Dermis microvascular lymphatic vessel endothelial cell (primary cell): ENCODE data around the gene TOB2. TPM values are rescaled to one million over a fixed set of nuclear protein-coding genes. Genes with fewer than 3 reads are reported as not detected.

Experiments
- DNase-seq, 2 donors: peaks; one replicate each; pipeline versions ENCODE4 v3.0.0 to v3.0.0-alpha.2; 2010; ENCODE audit warnings: low read depth in 2 of 2
- total RNA-seq: library from RNA; depleted of rRNA; stranded (reverse); fragments of >200 nt; gene quantifications from 2 replicates; pipeline ENCODE4 v1.2.1, GENCODE V29; 2014

The TOB2 gene
- total RNA-seq, 1 donor from 2014 or later, result 11.3 TPM

- no peak for DNase-seq
Observed at GRCh38 chr22:41394012-41394356, 52.6 kb downstream of the TOB2 start.

- DNase-seq, result no peak
Observed at GRCh38 chr22:41387341-41387740, 59.3 kb downstream of the TOB2 start.

DNA sequence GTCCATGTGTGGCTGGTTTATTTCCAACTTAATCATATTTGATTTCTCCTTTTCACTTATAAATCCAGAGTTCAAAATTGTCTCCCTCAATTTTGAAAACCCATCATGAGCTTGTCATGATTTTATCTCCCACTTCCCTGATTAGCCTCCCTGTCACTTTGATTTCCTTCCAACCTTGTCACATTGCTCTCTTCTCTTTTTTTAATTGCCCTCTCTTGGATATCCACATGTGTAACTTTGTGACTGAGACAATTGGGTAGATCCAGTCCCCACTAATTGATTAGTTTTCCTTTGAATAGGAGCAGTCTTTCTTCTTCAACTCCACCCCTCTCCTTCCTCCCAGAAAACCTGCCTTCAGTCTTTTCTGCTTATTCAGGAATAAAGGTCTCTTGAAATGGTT lies 62.5 kb downstream of the TOB2 start:
- no peak for DNase-seq

Other genes with a start within 250 kb of the TOB2 start
- gene L3MBTL2, start 241.5 kb downstream of the TOB2 start, total RNA-seq, result 19.6 and 24.3 TPM in 2 replicates
- gene CHADL, start 205.9 kb downstream of the TOB2 start, total RNA-seq, result 0.64 and 1.3 TPM in 2 replicates
- gene RANGAP1, start 160.6 kb downstream of the TOB2 start, total RNA-seq, result 65.1 and 72.2 TPM in 2 replicates
- gene ZC3H7B, start 145.3 kb downstream of the TOB2 start, total RNA-seq, result 37.5 and 57.9 TPM in 2 replicates
- 3.0 and 4.2 TPM in 2 replicates for gene TEF, start 64.9 kb downstream of the TOB2 start, total RNA-seq
- gene PHF5A, start 21.9 kb upstream of the TOB2 start, total RNA-seq, result 62.8 and 68.0 TPM in 2 replicates
- gene ACO2, start 22.3 kb upstream of the TOB2 start, total RNA-seq, result 66.5 and 93.9 TPM in 2 replicates
- 11.8 and 14.4 TPM in 2 replicates for gene POLR3H, start 97.7 kb upstream of the TOB2 start, total RNA-seq
- not detected in 2 replicates for gene CSDC2, start 114.2 kb upstream of the TOB2 start, total RNA-seq
- gene PMM1, start 143.0 kb upstream of the TOB2 start, total RNA-seq, result 2.2 and 3.2 TPM in 2 replicates
- gene DESI1, start 174.2 kb upstream of the TOB2 start, total RNA-seq, result 15.0 and 17.2 TPM in 2 replicates
- 286 and 375 TPM in 2 replicates for gene XRCC6, start 174.5 kb upstream of the TOB2 start, total RNA-seq
- gene SNU13, start 242.1 kb upstream of the TOB2 start, total RNA-seq, result 67.3 and 89.5 TPM in 2 replicates